ENCODE measurements around the gene RASSF1. TPM values are rescaled to one million over a fixed set of nuclear protein-coding genes. Genes with fewer than 3 reads are reported as not detected.

The RASSF1 gene
- total and polyA plus RNA-seq, 2 of the 8 experiments (the other 6 are each of a cell fraction or from before 2014, with no cell fraction given) = 10.3 to 15.7 TPM

DNA sequence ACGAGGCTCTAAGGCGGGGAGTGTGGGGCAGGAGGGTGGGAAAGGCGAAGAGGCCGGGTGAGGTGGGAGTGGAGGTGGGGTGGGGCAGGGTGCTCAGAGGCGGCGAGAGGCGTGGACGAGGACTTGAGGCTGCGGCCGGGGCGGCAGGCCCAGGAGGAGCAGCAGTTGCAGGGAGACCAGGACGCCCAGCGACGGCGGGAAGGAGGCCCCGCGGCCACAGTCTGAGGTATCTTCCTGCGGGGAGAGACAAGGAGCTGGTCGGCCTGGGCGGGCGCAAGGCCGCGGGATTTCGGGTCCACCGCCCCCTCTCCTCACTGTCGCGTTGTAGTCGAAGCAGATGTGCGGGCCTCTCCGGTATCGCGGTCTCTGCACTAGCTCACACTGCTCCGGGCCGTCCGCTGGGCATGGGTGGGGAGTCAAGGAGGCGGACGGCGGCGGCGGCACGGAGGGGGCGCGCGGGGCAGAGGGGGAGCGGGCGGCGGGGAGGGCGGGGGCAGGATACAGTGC is 24.0 kb upstream of the RASSF1 start:
- no peak overlapping the region for H2AK5ac ChIP-seq (ENCODE audit: low read depth, low read length)
- no peaks in the 10 kb centered on the region for H3K9me3 ChIP-seq (ENCODE audit: insufficient read depth in 2 of 2, low read depth in 1 of 2, low read length in 1 of 2)
- H3K4me3 ChIP-seq (ENCODE audit: extremely low read depth in 1 of 4, insufficient read depth in 2 of 4, low read depth in 3 of 4, low read length in 4 of 4) = peak overlapping the region; percentile 43 to 68 (median 50)
- H4K8ac ChIP-seq (ENCODE audit: extremely low read depth, insufficient read depth, low read length) = peak overlapping the region; percentile 76; the same call in 1 of the 2 replicates
- H4K20me1 ChIP-seq (replicated peaks in 1 of 2; ENCODE audit: control insufficient read depth in 1 of 2, insufficient read depth in 2 of 2, low read length in 2 of 2) = peaks cover 0 to 2% of the 10 kb centered on the region in 2 experiments
- peak overlapping the region; percentile 5 to 58 (median 43); a peak in 6 of 7 replicates for H3K9ac ChIP-seq (replicated peaks in 1 of 4; ENCODE audit: extremely low read depth in 1 of 4, low read depth in 3 of 4, low read length in 3 of 4)
- 7% methylated on average over 24 of the region's 48 CpGs; no CpG with 5 or more reads in 1 of the 2 experiments for WGBS, 2 experiments (ENCODE audit: extremely low coverage in 1 of 2, insufficient coverage in 1 of 2, insufficient read length in 1 of 2, insufficient replicate concordance in 2 of 2, low coverage in 1 of 2, low lambda C conversion rate in 2 of 2, missing lambda C conversion rate in 1 of 2)
- no peak overlapping the region for H2BK120ac ChIP-seq (replicated peaks; ENCODE audit: low read depth, low read length)
- no peak overlapping the region; the same call in 1 of the 2 replicates for H2AFZ ChIP-seq (ENCODE audit: low read length)
- no peak overlapping the region for H2BK20ac ChIP-seq (ENCODE audit: low read length)
- DNase-seq (ENCODE audit: low read depth in 1 of 2, low spot score in 2 of 2) = no peak
- TF ChIP-seq BCL11A (IDR thresholded peaks at IDR 0.05; ENCODE audit: low read depth in 2 of 2, low read length in 2 of 2) (no peak), NANOG (IDR thresholded peaks at IDR 0.05; ENCODE audit: insufficient read depth, low read depth, low read length, poor library complexity, severe bottlenecking) (no peak), POLR2AphosphoS5 (IDR thresholded peaks at IDR 0.05; ENCODE audit: low read depth, low read length) (0 out of 2 replicates have a peak, but pooled peaks have one; percentile 21), BRCA1 (IDR thresholded peaks at IDR 0.05; ENCODE audit: low read depth, low read length) (no peak), TEAD4 (IDR thresholded peaks at IDR 0.05; ENCODE audit: low read depth, low read length) (no peak), E2F6 (IDR thresholded peaks at IDR 0.05) (peak; percentile 53; the same call in 1 of the 2 replicates), FOSL1 (IDR thresholded peaks at IDR 0.05; ENCODE audit: insufficient read depth, low read depth, low read length) (no peak)
- peak overlapping the region; percentile 72 to 76 for H3K4me2 ChIP-seq (ENCODE audit: insufficient read depth in 1 of 2, low read depth in 2 of 2, low read length in 2 of 2)
- H3K36me3 ChIP-seq (ENCODE audit: control insufficient read depth in 2 of 4, insufficient read depth in 4 of 4, low read length in 3 of 4) = no peaks in the 10 kb centered on the region
- peaks cover 0 to 15% (median 10%) of the 10 kb centered on the region in 4 experiments; a peak in 6 of 7 replicates for H3K4me1 ChIP-seq (replicated peaks in 1 of 4; ENCODE audit: control insufficient read depth in 3 of 4, insufficient read depth in 4 of 4, low read length in 3 of 4)
- H3K23ac ChIP-seq (ENCODE audit: insufficient read length) = no peak overlapping the region
- peak overlapping the region; percentile 58 for H3K4ac ChIP-seq (replicated peaks; ENCODE audit: insufficient read length, low read depth, low read length)
- ChIA-PET CTCF (ENCODE audit: partially characterized antibody) (interaction anchor here (1.0 to 4.5 kb wide), 8 partner anchors 8 to 187 kb away, joined by 3 to 18 read pairs (median 4); partner anchors contain the start of gene RASSF1), POLR2A (ENCODE audit: partially characterized antibody) (interaction anchor here (0.7 to 2.5 kb wide), 6 partner anchors 11 to 1604 kb away, joined by 3 to 22 read pairs (median 4); partner anchors contain the start of genes CYB561D2 and NPRL2)
- H4K5ac ChIP-seq (ENCODE audit: insufficient read length, low read depth, low read length) = no peak overlapping the region
- H4K91ac ChIP-seq (replicated peaks; ENCODE audit: insufficient read length, low read length) = peak overlapping the region; percentile 25
- FAIRE-seq = no peak
- H2BK15ac ChIP-seq (ENCODE audit: low read length) = no peak overlapping the region
- no peaks in the 10 kb centered on the region for H3K79me2 ChIP-seq (ENCODE audit: control insufficient read depth in 1 of 2, insufficient read depth in 2 of 2, low read length in 2 of 2)
- H2BK12ac ChIP-seq (ENCODE audit: low read depth, low read length) = no peak overlapping the region
- H2BK5ac ChIP-seq (ENCODE audit: low read depth, low read length) = no peak overlapping the region
- peak overlapping the region; percentile 11 for H3K56ac ChIP-seq (replicated peaks; ENCODE audit: insufficient read length, low read depth, low read length)
- H3K14ac ChIP-seq (ENCODE audit: insufficient read length) = no peak overlapping the region
- 0 out of 2 replicates have a peak, but pooled peaks cover 2% of the 10 kb centered on the region for H3K79me1 ChIP-seq (ENCODE audit: low read depth, low read length)
- H3K23me2 ChIP-seq (ENCODE audit: low read depth, low read length) = peaks cover 13% of the 10 kb centered on the region; the same call in 1 of the 2 replicates
- H3K18ac ChIP-seq (ENCODE audit: extremely low read depth, low read length) = no peak overlapping the region; the same call in 1 of the 2 replicates
- H3K27me3 ChIP-seq (replicated peaks in 1 of 4; ENCODE audit: control insufficient read depth in 3 of 4, extremely low read depth in 1 of 4, insufficient read depth in 3 of 4, low read length in 3 of 4) = peaks cover 0 to 5% (median 2%) of the 10 kb centered on the region in 4 experiments; a peak in 3 of 7 replicates
- H3K27ac ChIP-seq (ENCODE audit: low read depth, low read length) = no peak overlapping the region

All from H1 (cell line).